ENCODE data around the gene CEBPZOS. TPM values are rescaled to one million over a fixed set of nuclear protein-coding genes. Genes with fewer than 3 reads are reported as not detected.

The CEBPZOS gene
- total and polyA plus RNA-seq, 9 of the 15 experiments (the other 6 are each of a cell fraction or from before 2014, with no cell fraction given): 21.7 to 64.8 (median 46.7) TPM

- Histone ChIP-seq H2AFZ (ENCODE audit: low read depth, low read length) (no peak overlapping the region; the same call in 1 of the 2 replicates), H3K36me3 (ENCODE audit: control insufficient read depth, insufficient read depth, low read length) (no peaks in the 10 kb centered on the region), H3K27ac (ENCODE audit: extremely low read depth, low read depth, low read length) (no peak overlapping the region), H3K9me3 (replicated peaks; ENCODE audit: control insufficient read depth, insufficient read depth, low read depth, low read length) (peaks cover 3% of the 10 kb centered on the region; the same call in 1 of the 2 replicates), H3K9me1 (ENCODE audit: control insufficient read depth, insufficient read depth, low read length) (no peaks in the 10 kb centered on the region), H3K27me3 (ENCODE audit: control insufficient read depth in 2 of 2, insufficient read depth in 2 of 2, low read length in 2 of 2) (peaks cover 0 to 2% of the 10 kb centered on the region in 2 experiments; a peak in 1 of 5 replicates), H4K20me1 (replicated peaks; ENCODE audit: control insufficient read depth, insufficient read depth, low read length) (no peaks in the 10 kb centered on the region), H3K79me2 (ENCODE audit: control insufficient read depth, insufficient read depth, low read length) (peaks cover 5% of the 10 kb centered on the region), H3K9ac (ENCODE audit: insufficient read depth in 1 of 2, low read depth in 2 of 2, low read length in 2 of 2) (no peak overlapping the region), H3K4me1 (replicated peaks in 1 of 2; ENCODE audit: control insufficient read depth in 2 of 2, insufficient read depth in 2 of 2, low read length in 2 of 2) (peaks cover 9% of the 10 kb centered on the region in 2 experiments; a peak in 4 of 5 replicates), H3K4me3 (no peak overlapping the region), H3K4me2 (ENCODE audit: insufficient read depth, low read length) (no peak overlapping the region)
- no TSS peak for BruUV-seq (replicated peaks)
- DNase-seq (ENCODE audit: extremely low read depth in 1 of 4, low spot score in 3 of 4) (no peak), FAIRE-seq (no peak), ATAC-seq (no peak)
- 35% methylated on average over 6 of the region's 6 CpGs for WGBS (ENCODE audit: insufficient coverage, low coverage, missing lambda C conversion rate)
- CTCF ChIA-PET (ENCODE audit: low intra/inter-chr PET ratio): no interaction called here
- in situ Hi-C loops (cut with MboI): no loop called here
- POLR2A ChIA-PET: no interaction called here
- intact Hi-C loops (cut with micrococcal nuclease): no loop called here
- no peak for TF ChIP-seq ARID4B (CRISPR knock-in tag; IDR thresholded peaks at IDR 0.05)
- TF ChIP-seq LEF1 (IDR thresholded peaks at IDR 0.05): no peak
- no peak for TF ChIP-seq THAP7 (CRISPR knock-in tag; IDR thresholded peaks at IDR 0.05)
- TF ChIP-seq ZNF511 (CRISPR knock-in tag; IDR thresholded peaks at IDR 0.05): no peak
- TF ChIP-seq ZC3H4 (CRISPR knock-in tag; IDR thresholded peaks at IDR 0.05; ENCODE audit: borderline replicate concordance): no peak
- no peak for TF ChIP-seq CCNT2 (IDR thresholded peaks at IDR 0.05; ENCODE audit: borderline replicate concordance, extremely low read depth, insufficient read length, low read depth, low read length)
- TF ChIP-seq GMEB1 (CRISPR knock-in tag; IDR thresholded peaks at IDR 0.05): no peak
- no peak for TF ChIP-seq TAF9B (IDR thresholded peaks at IDR 0.05; ENCODE audit: partially characterized antibody)
- no peak for TF ChIP-seq ETV5 (CRISPR knock-in tag; IDR thresholded peaks at IDR 0.05; ENCODE audit: low read depth)
- no peak for TF ChIP-seq ZNF384 (IDR thresholded peaks at IDR 0.05; ENCODE audit: low read depth, low read length)
- TF ChIP-seq POLR3G (IDR thresholded peaks at IDR 0.05; ENCODE audit: extremely low read depth, insufficient read length, insufficient replicate concordance): no peak
- no peak for TF ChIP-seq IRF1 (CRISPR knock-in tag; IDR thresholded peaks at IDR 0.05; ENCODE audit: borderline replicate concordance)
Observed at GRCh38 chr2:37191747-37192146, 4.5 kb upstream of the CEBPZOS start.
